CD14-positive monocyte (primary cell): ENCODE data around the gene MRGPRF. TPM values are rescaled to one million over a fixed set of nuclear protein-coding genes. Genes with fewer than 3 reads are reported as not detected.

ENCODE experiments used
- DNase-seq, 3 donors: peaks; one replicate each; pipeline ENCODE4 v3.0.0-alpha.2; 2011 to 2022
- H2AFZ ChIP-seq: 2 replicates; pipeline ENCODE4 v1.6.0; 2012; ENCODE audit warnings: mild to moderate bottlenecking, low read depth, low read length, inconsistent platforms; ENCODE audit not compliant: insufficient read depth, poor library complexity, severe bottlenecking
- H3K27ac ChIP-seq, 2 donors: 1 replicate in 1 of 2; 2 replicates in 1 of 2; pipeline ENCODE4 v1.5.1; 2012 to 2013; ENCODE audit warnings: low read length in 2 of 2, control low read depth in 1 of 2, inconsistent platforms in 1 of 2, low read depth in 1 of 2, mild to moderate bottlenecking in 1 of 2
- H3K27me3 ChIP-seq, 2 donors: one replicate each; pipeline versions ENCODE4 v1.6.0 to v1.6.1; 2011 to 2013; ENCODE audit warnings: low read length in 2 of 2; ENCODE audit not compliant: control insufficient read depth in 2 of 2, insufficient read depth in 2 of 2
- H3K36me3 ChIP-seq, 2 donors: replicated peaks in 1 of 2; 1 replicate in 1 of 2; 2 replicates in 1 of 2; pipeline versions ENCODE4 v1.5.1 to v1.6.1; 2012 to 2013; ENCODE audit warnings: low read length in 2 of 2, control low read depth in 1 of 2, inconsistent platforms in 1 of 2, mild to moderate bottlenecking in 1 of 2; ENCODE audit not compliant: insufficient read depth in 2 of 2, control insufficient read depth in 1 of 2
- H3K4me1 ChIP-seq, 2 donors: 1 replicate in 1 of 2; 2 replicates in 1 of 2; pipeline versions ENCODE4 v1.5.1 to v1.6.1; 2012 to 2013; ENCODE audit warnings: low read length in 2 of 2, control low read depth in 1 of 2, inconsistent platforms in 1 of 2, mild to moderate bottlenecking in 1 of 2, moderate library complexity in 1 of 2; ENCODE audit not compliant: insufficient read depth in 2 of 2, control insufficient read depth in 1 of 2
- H3K4me2 ChIP-seq: replicated peaks from 2 replicates; pipeline ENCODE3; 2012; ENCODE audit warnings: low read length, moderate library complexity, mild to moderate bottlenecking; ENCODE audit not compliant: poor library complexity, severe bottlenecking; ENCODE audit errors: extremely low read depth
- H3K4me3 ChIP-seq, 3 experiments: fragments of 200-600 bp in 1 of 3; sonication (generic) in 1 of 3; replicated peaks in 1 of 3; 1 replicate in 2 of 3; 2 replicates in 1 of 3; pipeline ENCODE4 v1.5.1; 2011 to 2013; ENCODE audit warnings: low read length in 3 of 3, mild to moderate bottlenecking in 3 of 3, control low read depth in 2 of 3, low read depth in 2 of 3, inconsistent platforms in 1 of 3, moderate library complexity in 1 of 3
- H3K79me2 ChIP-seq: 2 replicates; pipeline ENCODE4 v1.6.0; 2012; ENCODE audit warnings: mild to moderate bottlenecking, control low read depth, inconsistent platforms, low read length, moderate library complexity; ENCODE audit not compliant: insufficient read depth
- H3K9ac ChIP-seq: 2 replicates; pipeline ENCODE4 v1.6.0; 2017; ENCODE audit warnings: low read length, mild to moderate bottlenecking; ENCODE audit not compliant: insufficient read depth, poor library complexity, severe bottlenecking
- H3K9me3 ChIP-seq, 2 donors: replicated peaks in 1 of 2; 1 replicate in 1 of 2; 2 replicates in 1 of 2; pipeline versions ENCODE4 v1.5.1 to v1.6.1; 2012 to 2013; ENCODE audit warnings: low read length in 2 of 2, control low read depth in 1 of 2; ENCODE audit not compliant: control insufficient read depth in 1 of 2, insufficient read depth in 1 of 2
- H4K20me1 ChIP-seq: 2 replicates; pipeline ENCODE4 v1.6.0; 2012; ENCODE audit warnings: mild to moderate bottlenecking, low read length, control low read depth, moderate library complexity; ENCODE audit not compliant: insufficient read depth
- H3K27ac Mint-ChIP-seq, 7 donors: one replicate each; pipeline ENCODE4 v1.8.0; 2020; ENCODE audit warnings: mild to moderate bottlenecking in 7 of 7, mixed read lengths in 7 of 7, moderate library complexity in 6 of 7, inconsistent platforms in 2 of 7
- H3K27me3 Mint-ChIP-seq, 3 donors: one replicate each; pipeline ENCODE4 v1.8.0; 2021 to 2022; ENCODE audit warnings: low read depth in 3 of 3, mild to moderate bottlenecking in 3 of 3, mixed read lengths in 3 of 3, moderate library complexity in 3 of 3, inconsistent platforms in 1 of 3
- H3K36me3 Mint-ChIP-seq, 2 donors: one replicate each; pipeline ENCODE4 v1.8.0; 2020; ENCODE audit warnings: mixed read lengths in 2 of 2, inconsistent platforms in 1 of 2, mild to moderate bottlenecking in 1 of 2
- H3K4me1 Mint-ChIP-seq: one replicate; pipeline ENCODE4 v1.8.0; 2020; ENCODE audit warnings: mild to moderate bottlenecking, mixed read lengths
- H3K4me3 Mint-ChIP-seq, 2 donors: one replicate each; pipeline ENCODE4 v1.8.0; 2020; ENCODE audit warnings: mild to moderate bottlenecking in 2 of 2, mixed read lengths in 2 of 2, moderate library complexity in 1 of 2
- H3K9me3 Mint-ChIP-seq, 7 donors: one replicate each; pipeline ENCODE4 v1.8.0; 2020 to 2022; ENCODE audit warnings: mixed read lengths in 7 of 7, mild to moderate bottlenecking in 6 of 7, moderate library complexity in 6 of 7, inconsistent platforms in 2 of 7
- WGBS: methylation state at CpG from one replicate; pipeline ENCODE4 v1.1.5; 2013; ENCODE audit warnings: missing lambda C conversion rate; ENCODE audit not compliant: insufficient coverage; 5-methylcytosine and 5-hydroxymethylcytosine counted together
- intact Hi-C, 2 donors: fragments of 100-400 bp; cut with micrococcal nuclease; formaldehyde crosslinking; loops; one replicate each; pipeline versions ENCODE4 v1.15.0 to v1.15.1; 2023
- polyA plus RNA-seq, 3 donors: library from polyadenylated mRNA; depleted of rRNA in 1 of 3; unstranded in 2 of 3; stranded (reverse) in 1 of 3; fragments of 300-500 nt in 2 of 3; fragments of >200 nt in 1 of 3; fragmentation: Illumina TruSeq in 2 of 3; gene quantifications; 1 replicate in 2 of 3; 2 replicates in 1 of 3; pipeline ENCODE4 v1.2.3, GENCODE V29; 2012 to 2021
- TF ChIP-seq, protein P1 (sequence below): fragments of 200-600 bp; IDR thresholded peaks from one replicate; pipeline ENCODE4 v1.8.0; 2022; ENCODE audit warnings: antibody characterized with exemption, mild to moderate bottlenecking

Gene MRGPRF
- polyA plus RNA-seq, 3 donors = 0.22 to 0.23 TPM; not detected in 1

DNA sequence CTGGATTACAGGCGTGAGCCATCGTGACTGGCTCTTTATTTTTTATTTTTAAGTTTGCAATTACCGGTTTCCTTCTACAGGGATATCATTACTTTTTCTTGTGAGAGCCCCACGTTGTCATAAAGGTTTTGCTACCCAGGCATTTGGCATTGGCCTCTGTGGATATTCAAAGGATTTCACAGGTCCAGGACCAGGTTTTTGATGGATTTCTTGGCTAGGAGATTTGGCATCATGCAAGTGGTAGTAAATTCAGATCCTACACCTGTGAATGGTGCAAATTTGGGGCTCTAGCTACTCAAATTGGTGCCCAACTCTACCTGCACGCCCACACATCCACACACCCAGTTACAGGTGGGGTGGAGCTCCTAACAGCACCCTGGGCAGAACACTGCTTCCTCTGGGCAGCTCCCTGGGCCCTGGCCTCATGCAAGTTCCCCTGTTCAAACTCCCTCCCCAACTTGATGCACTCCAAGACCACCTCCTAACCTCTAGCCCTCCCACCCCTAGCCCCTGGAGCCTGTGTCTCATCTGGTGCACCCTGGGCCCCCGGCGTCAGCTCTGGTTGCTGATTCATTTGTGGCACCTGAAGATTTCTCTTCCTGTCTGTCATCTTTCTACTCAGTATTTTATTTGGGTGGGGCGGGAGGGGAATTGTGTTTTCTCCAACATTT is 23.0 kb downstream of the MRGPRF start:
- no peak for DNase-seq
- intact Hi-C loops = no loop called here
- 80% methylated on average over 2 of the region's 8 CpGs for WGBS
- Mint-ChIP-seq H3K9me3 (peaks cover 5 to 18% (median 11%) of the 10 kb centered on the region in 7 donors), H3K27me3 (peaks cover 43 to 62% (median 50%) of the 10 kb centered on the region in 3 donors), H3K36me3 (no peaks in the 10 kb centered on the region), H3K4me3 (peak overlapping the region in 1 of 2 donors; percentile 47), H3K4me1 (no peaks in the 10 kb centered on the region), H3K27ac (no peak overlapping the region)
- no peaks in the 10 kb centered on the region for H3K4me1 ChIP-seq
- no peak overlapping the region for H2AFZ ChIP-seq
- H3K4me3 ChIP-seq = no peak overlapping the region
- H4K20me1 ChIP-seq = no peaks in the 10 kb centered on the region
- no peak overlapping the region for H3K4me2 ChIP-seq
- TF ChIP-seq, protein P1, sequence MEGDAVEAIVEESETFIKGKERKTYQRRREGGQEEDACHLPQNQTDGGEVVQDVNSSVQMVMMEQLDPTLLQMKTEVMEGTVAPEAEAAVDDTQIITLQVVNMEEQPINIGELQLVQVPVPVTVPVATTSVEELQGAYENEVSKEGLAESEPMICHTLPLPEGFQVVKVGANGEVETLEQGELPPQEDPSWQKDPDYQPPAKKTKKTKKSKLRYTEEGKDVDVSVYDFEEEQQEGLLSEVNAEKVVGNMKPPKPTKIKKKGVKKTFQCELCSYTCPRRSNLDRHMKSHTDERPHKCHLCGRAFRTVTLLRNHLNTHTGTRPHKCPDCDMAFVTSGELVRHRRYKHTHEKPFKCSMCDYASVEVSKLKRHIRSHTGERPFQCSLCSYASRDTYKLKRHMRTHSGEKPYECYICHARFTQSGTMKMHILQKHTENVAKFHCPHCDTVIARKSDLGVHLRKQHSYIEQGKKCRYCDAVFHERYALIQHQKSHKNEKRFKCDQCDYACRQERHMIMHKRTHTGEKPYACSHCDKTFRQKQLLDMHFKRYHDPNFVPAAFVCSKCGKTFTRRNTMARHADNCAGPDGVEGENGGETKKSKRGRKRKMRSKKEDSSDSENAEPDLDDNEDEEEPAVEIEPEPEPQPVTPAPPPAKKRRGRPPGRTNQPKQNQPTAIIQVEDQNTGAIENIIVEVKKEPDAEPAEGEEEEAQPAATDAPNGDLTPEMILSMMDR = no peak
- H3K36me3 ChIP-seq = no peaks in the 10 kb centered on the region
- peaks cover 4 to 24% of the 10 kb centered on the region in 2 donors for H3K27me3 ChIP-seq
- H3K79me2 ChIP-seq = no peaks in the 10 kb centered on the region
- peaks cover 3 to 5% of the 10 kb centered on the region in 2 donors for H3K9me3 ChIP-seq
- no peak overlapping the region for H3K27ac ChIP-seq
- no peak overlapping the region for H3K9ac ChIP-seq

DNA sequence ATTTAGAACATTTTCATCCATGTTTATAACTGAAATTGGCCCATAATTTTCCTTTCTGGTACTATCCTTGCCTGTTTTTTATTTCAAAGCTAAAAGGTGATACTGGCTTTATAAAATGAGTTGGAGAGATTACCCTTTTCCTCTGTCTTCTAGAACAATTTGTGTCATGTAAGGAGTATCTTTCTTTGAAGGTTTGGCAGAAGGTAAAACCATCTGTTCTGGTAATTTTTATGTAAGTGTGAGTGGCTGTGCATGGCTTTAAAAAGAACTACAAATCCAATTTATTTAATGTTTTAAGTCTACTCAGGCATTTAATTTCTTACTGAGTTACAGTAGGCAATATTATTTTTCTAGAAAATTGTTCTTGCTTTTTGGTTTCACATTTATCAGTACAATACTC is 24.6 kb downstream of the MRGPRF start:
- Mint-ChIP-seq H3K4me3 (no peak overlapping the region), H3K9me3 (peaks cover 5 to 17% (median 11%) of the 10 kb centered on the region in 7 donors), H3K27me3 (peaks cover 45 to 63% (median 54%) of the 10 kb centered on the region in 3 donors), H3K4me1 (no peaks in the 10 kb centered on the region), H3K27ac (no peak overlapping the region), H3K36me3 (no peaks in the 10 kb centered on the region)
- Histone ChIP-seq H3K4me2 (no peak overlapping the region), H3K4me3 (no peak overlapping the region), H4K20me1 (no peaks in the 10 kb centered on the region), H3K79me2 (no peaks in the 10 kb centered on the region), H3K9me3 (peaks cover 3 to 5% of the 10 kb centered on the region in 2 donors), H3K27ac (no peak overlapping the region), H3K27me3 (peaks cover 7 to 22% of the 10 kb centered on the region in 2 donors), H2AFZ (no peak overlapping the region), H3K36me3 (no peaks in the 10 kb centered on the region), H3K9ac (no peak overlapping the region), H3K4me1 (no peaks in the 10 kb centered on the region)
- TF ChIP-seq, protein P1 = no peak
- intact Hi-C loops = no loop called here
- DNase-seq = no peak
